ENCODE data around the gene XPOT. TPM values are rescaled to one million over a fixed set of nuclear protein-coding genes. Genes with fewer than 3 reads are reported as not detected.

XPOT gene
- total and polyA plus RNA-seq, 2 experiments from 2014 or later: 42.7 to 66.1 TPM

DNA sequence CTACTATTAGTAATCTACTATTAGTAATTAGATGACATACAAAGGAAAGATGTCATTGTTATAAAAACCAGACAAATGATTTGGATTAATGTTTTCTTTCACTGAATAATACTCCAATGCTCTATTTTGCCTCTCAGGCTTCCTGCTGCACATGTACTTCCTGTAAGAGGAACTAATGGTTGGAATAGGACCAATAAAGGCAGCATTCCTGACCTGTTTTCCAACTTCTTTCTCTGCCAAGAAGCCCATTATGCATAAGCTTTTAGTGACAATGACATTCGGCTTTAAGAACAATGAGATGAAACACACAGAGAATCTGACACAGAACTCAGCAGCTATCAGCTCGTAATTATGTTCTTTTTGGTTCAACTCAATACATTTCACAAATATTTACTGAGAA lies 8.5 kb upstream of the XPOT start:
- 84% methylated on average over 2 of the region's 2 CpGs for WGBS (ENCODE audit: low lambda C conversion rate, missing lambda C conversion rate)
- H3K27ac ChIP-seq: no peak overlapping the region
- DNase-seq (ENCODE audit: low spot score): no peak

DNA sequence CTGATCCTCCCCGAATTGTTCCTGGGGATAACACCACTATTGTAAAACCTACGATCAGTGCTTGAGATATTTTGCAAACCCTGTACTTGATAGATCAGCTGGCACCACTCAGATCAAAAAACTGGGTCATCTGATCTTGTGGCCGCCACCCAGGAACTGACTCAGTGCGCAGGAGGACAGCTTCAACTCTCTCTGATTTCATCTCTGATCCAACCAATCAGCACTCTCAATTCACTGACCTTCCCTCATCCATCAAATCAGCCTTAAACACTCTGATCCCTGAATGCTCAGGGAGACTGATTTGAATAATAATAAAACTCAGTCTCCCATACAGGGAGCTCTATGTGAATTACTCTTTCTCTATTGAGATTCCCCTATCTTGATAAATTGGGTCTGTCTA lies 4.2 kb upstream of the XPOT start:
- Histone ChIP-seq H4K20me1 (ENCODE audit: insufficient read depth, poor library complexity, severe bottlenecking) (no peaks in the 10 kb centered on the region), H3K4me3 (no peak overlapping the region), H3K36me3 (replicated peaks; ENCODE audit: insufficient read depth, low read depth) (no peaks in the 10 kb centered on the region), H3K4me1 (ENCODE audit: insufficient read depth) (no peaks in the 10 kb centered on the region), H3K27ac (no peak overlapping the region), H2AFZ (no peak overlapping the region), H3K27me3 (no peaks in the 10 kb centered on the region), H3K9me3 (ENCODE audit: low read depth) (no peaks in the 10 kb centered on the region), H3K4me2 (no peak overlapping the region), H3K79me2 (no peaks in the 10 kb centered on the region), H3K9me2 (replicated peaks; ENCODE audit: insufficient read depth) (no peaks in the 10 kb centered on the region)
- 56% methylated on average over 4 of the region's 4 CpGs for WGBS (ENCODE audit: low lambda C conversion rate, missing lambda C conversion rate)
- no peak for DNase-seq (ENCODE audit: low spot score)
- TF ChIP-seq EZH2 (IDR thresholded peaks at IDR 0.05; ENCODE audit: borderline replicate concordance) (no peak), EZH2phosphoT487 (IDR thresholded peaks at IDR 0.05; ENCODE audit: low read depth, severe bottlenecking, unreplicated experiment) (no peak)
- TF ChIP-seq, protein P1, sequence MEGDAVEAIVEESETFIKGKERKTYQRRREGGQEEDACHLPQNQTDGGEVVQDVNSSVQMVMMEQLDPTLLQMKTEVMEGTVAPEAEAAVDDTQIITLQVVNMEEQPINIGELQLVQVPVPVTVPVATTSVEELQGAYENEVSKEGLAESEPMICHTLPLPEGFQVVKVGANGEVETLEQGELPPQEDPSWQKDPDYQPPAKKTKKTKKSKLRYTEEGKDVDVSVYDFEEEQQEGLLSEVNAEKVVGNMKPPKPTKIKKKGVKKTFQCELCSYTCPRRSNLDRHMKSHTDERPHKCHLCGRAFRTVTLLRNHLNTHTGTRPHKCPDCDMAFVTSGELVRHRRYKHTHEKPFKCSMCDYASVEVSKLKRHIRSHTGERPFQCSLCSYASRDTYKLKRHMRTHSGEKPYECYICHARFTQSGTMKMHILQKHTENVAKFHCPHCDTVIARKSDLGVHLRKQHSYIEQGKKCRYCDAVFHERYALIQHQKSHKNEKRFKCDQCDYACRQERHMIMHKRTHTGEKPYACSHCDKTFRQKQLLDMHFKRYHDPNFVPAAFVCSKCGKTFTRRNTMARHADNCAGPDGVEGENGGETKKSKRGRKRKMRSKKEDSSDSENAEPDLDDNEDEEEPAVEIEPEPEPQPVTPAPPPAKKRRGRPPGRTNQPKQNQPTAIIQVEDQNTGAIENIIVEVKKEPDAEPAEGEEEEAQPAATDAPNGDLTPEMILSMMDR (IDR thresholded peaks at IDR 0.05; ENCODE audit: poor library complexity): no peak

More for the DNA sequence above, 8.5 kb upstream of the XPOT start:
- Histone ChIP-seq H3K9me3 (ENCODE audit: low read depth) (no peaks in the 10 kb centered on the region), H3K36me3 (replicated peaks; ENCODE audit: insufficient read depth, low read depth) (no peaks in the 10 kb centered on the region), H3K27me3 (no peaks in the 10 kb centered on the region), H2AFZ (no peak overlapping the region), H3K4me1 (ENCODE audit: insufficient read depth) (no peaks in the 10 kb centered on the region), H3K9me2 (replicated peaks; ENCODE audit: insufficient read depth) (no peaks in the 10 kb centered on the region), H4K20me1 (ENCODE audit: insufficient read depth, poor library complexity, severe bottlenecking) (no peaks in the 10 kb centered on the region), H3K4me3 (no peak overlapping the region), H3K4me2 (no peak overlapping the region), H3K79me2 (no peaks in the 10 kb centered on the region)
- TF ChIP-seq EZH2phosphoT487 (IDR thresholded peaks at IDR 0.05; ENCODE audit: low read depth, severe bottlenecking, unreplicated experiment): no peak
- no peak for TF ChIP-seq EZH2 (IDR thresholded peaks at IDR 0.05; ENCODE audit: borderline replicate concordance)
- TF ChIP-seq, protein P1 (IDR thresholded peaks at IDR 0.05; ENCODE audit: poor library complexity): no peak

DNA sequence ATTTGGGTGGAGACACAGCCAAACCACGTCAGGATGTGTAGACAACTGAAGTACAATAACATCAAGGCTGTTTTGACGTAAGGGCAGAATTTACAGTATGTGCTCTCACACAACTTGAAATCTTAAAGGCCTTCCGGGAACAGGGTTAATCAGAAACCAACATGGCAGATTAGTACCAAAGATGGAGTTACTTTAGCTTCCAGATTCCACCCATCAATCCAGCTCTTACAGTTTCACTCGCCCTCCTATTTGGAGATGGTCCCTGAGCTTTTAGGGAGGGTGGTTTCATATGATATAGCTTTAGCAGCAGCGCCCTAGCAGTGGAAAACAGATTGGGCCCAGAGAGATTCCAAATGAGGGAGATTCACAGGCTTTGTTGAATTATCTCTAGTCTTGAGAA lies 2.0 kb upstream of the XPOT start:
- H2AFZ ChIP-seq: no peak overlapping the region
- no peaks in the 10 kb centered on the region for H3K9me3 ChIP-seq (ENCODE audit: low read depth)
- no peak for DNase-seq (ENCODE audit: low spot score)
- H3K4me2 ChIP-seq: no peak overlapping the region
- TF ChIP-seq EZH2 (IDR thresholded peaks at IDR 0.05; ENCODE audit: borderline replicate concordance) (no peak), EZH2phosphoT487 (IDR thresholded peaks at IDR 0.05; ENCODE audit: low read depth, severe bottlenecking, unreplicated experiment) (no peak)
- TF ChIP-seq, protein P1 (IDR thresholded peaks at IDR 0.05; ENCODE audit: poor library complexity): no peak
- no peaks in the 10 kb centered on the region for H3K9me2 ChIP-seq (replicated peaks; ENCODE audit: insufficient read depth)
- H3K4me1 ChIP-seq (ENCODE audit: insufficient read depth): no peaks in the 10 kb centered on the region
- no peak overlapping the region for H3K4me3 ChIP-seq
- H3K27ac ChIP-seq: no peak overlapping the region
- 93% methylated on average over 5 of the region's 5 CpGs for WGBS (ENCODE audit: low lambda C conversion rate, missing lambda C conversion rate)
- H3K79me2 ChIP-seq: peaks cover 18% of the 10 kb centered on the region
- no peaks in the 10 kb centered on the region for H3K27me3 ChIP-seq
- no peaks in the 10 kb centered on the region for H3K36me3 ChIP-seq (replicated peaks; ENCODE audit: insufficient read depth, low read depth)
- no peaks in the 10 kb centered on the region for H4K20me1 ChIP-seq (ENCODE audit: insufficient read depth, poor library complexity, severe bottlenecking)
